Vagina (tissue), 2 donors: ENCODE results near the gene ETFDH. TPM values are rescaled to one million over a fixed set of nuclear protein-coding genes. Genes with fewer than 3 reads are reported as not detected.

Experiments used
- DNase-seq, 2 donors: peaks; one replicate each; pipeline ENCODE4 v3.0.0-alpha.2; 2017; ENCODE audit errors: extremely low spot score in 2 of 2
- H3K27ac ChIP-seq: fragments of 200-600 bp; sonication (generic); one replicate; pipeline ENCODE4 v1.5.1; 2019
- H3K27me3 ChIP-seq: fragments of 200-600 bp; sonication (generic); one replicate; pipeline ENCODE4 v1.5.1; 2019
- H3K36me3 ChIP-seq, 2 donors: fragments of 200-600 bp; sonication (generic); one replicate each; pipeline ENCODE4 v1.5.1; 2017 to 2019
- H3K4me1 ChIP-seq: fragments of 200-600 bp; sonication (generic); one replicate; pipeline ENCODE4 v1.5.1; 2019
- H3K4me3 ChIP-seq, 2 donors: fragments of 200-600 bp; sonication (generic); 1 replicate in 1 of 2; 2 replicates in 1 of 2; pipeline ENCODE4 v1.5.1; 2016 to 2019
- H3K9me3 ChIP-seq: fragments of 200-600 bp; sonication (generic); one replicate; pipeline ENCODE4 v1.5.1; 2019
- CTCF ChIP-seq, 3 experiments: fragments of 450-650 bp in 2 of 3; fragments of 200-600 bp in 1 of 3; sonication (generic) in 1 of 3; IDR thresholded peaks; one replicate each; pipeline ENCODE4 v1.5.1; 2017 to 2019; ENCODE audit warnings: antibody characterized with exemption in 3 of 3, mild to moderate bottlenecking in 2 of 3, moderate library complexity in 2 of 3
- POLR2A ChIP-seq, 2 donors: fragments of 450-650 bp; IDR thresholded peaks; one replicate each; pipeline ENCODE4 v1.6.1; 2017; ENCODE audit warnings: antibody characterized with exemption in 2 of 2, mild to moderate bottlenecking in 2 of 2, moderate library complexity in 2 of 2
- POLR2AphosphoS5 ChIP-seq, 2 donors: sonication (generic); formaldehyde crosslinking; IDR thresholded peaks; one replicate each; pipeline ENCODE4 v1.9.0; 2017; ENCODE audit warnings: antibody characterized with exemption in 2 of 2, mild to moderate bottlenecking in 2 of 2, low read depth in 1 of 2; ENCODE audit not compliant: insufficient read depth in 1 of 2
- intact Hi-C: fragments of 100-400 bp; cut with DNase I; formaldehyde crosslinking; loops from one replicate; pipeline ENCODE4 v1.15.1; 2023
- small RNA-seq: library from RNA; depleted of rRNA; stranded (forward); fragments of <200 nt; gene quantifications from one replicate; pipeline ENCODE3, GENCODE V24; 2016
- total RNA-seq: library from RNA; depleted of rRNA; stranded (reverse); fragments of >200 nt; gene quantifications from one replicate; pipeline ENCODE4 v1.2.3, GENCODE V29; 2016

ETFDH gene
- total RNA-seq, 1 donor from 2014 or later, result 20.4 TPM

GRCh38 chr4:158758142-158758541 is 86.0 kb downstream of the ETFDH start:
- H3K27ac ChIP-seq, result no peak overlapping the region
- no peak for DNase-seq
- intact Hi-C loops, result no loop called here
- no peak overlapping the region for H3K4me3 ChIP-seq
- no peaks in the 10 kb centered on the region for H3K9me3 ChIP-seq
- H3K27me3 ChIP-seq, result no peaks in the 10 kb centered on the region
- H3K4me1 ChIP-seq, result no peaks in the 10 kb centered on the region
- H3K36me3 ChIP-seq, result no peaks in the 10 kb centered on the region
- TF ChIP-seq POLR2A (IDR thresholded peaks at IDR 0.05) (no peak), POLR2AphosphoS5 (IDR thresholded peaks at IDR 0.05; ENCODE audit: insufficient read depth in 1 of 2, low read depth in 1 of 2) (no peak), CTCF (IDR thresholded peaks at IDR 0.05) (no peak)

GRCh38 chr4:158758703-158759102 is 86.6 kb downstream of the ETFDH start:
- no peaks in the 10 kb centered on the region for H3K4me1 ChIP-seq
- H3K4me3 ChIP-seq, result no peak overlapping the region
- no peak for DNase-seq
- H3K36me3 ChIP-seq, result no peaks in the 10 kb centered on the region
- TF ChIP-seq POLR2AphosphoS5 (IDR thresholded peaks at IDR 0.05; ENCODE audit: insufficient read depth in 1 of 2, low read depth in 1 of 2) (no peak), POLR2A (IDR thresholded peaks at IDR 0.05) (no peak), CTCF (IDR thresholded peaks at IDR 0.05) (no peak)
- intact Hi-C loops, result no loop called here
- H3K27ac ChIP-seq, result no peak overlapping the region
- no peaks in the 10 kb centered on the region for H3K9me3 ChIP-seq
- no peaks in the 10 kb centered on the region for H3K27me3 ChIP-seq

Small RNAs within 50 kb of the gene (small RNA-seq; reads per million reads assigned to genes)
- gene RF00012, result not detected

Other genes starting within 250 kb of the ETFDH start
- gene RXFP1, start 150.4 kb upstream of the ETFDH start, total RNA-seq, result 1.5 TPM
- gene C4orf46, start 409 bp upstream of the ETFDH start, total RNA-seq, result 5.9 TPM
- 15.0 TPM for gene PPID, start 51.1 kb downstream of the ETFDH start, total RNA-seq
- 25.3 TPM for gene FNIP2, start 96.7 kb downstream of the ETFDH start, total RNA-seq